GM18511 (cell line): ENCODE results near the gene ALG2.

ENCODE experiments used
- ATAC-seq: cut with Tn5 transposase; IDR thresholded peaks from one replicate; pipeline ENCODE4 v1.9.1; 2021; ENCODE audit warnings: mild to moderate bottlenecking, moderate library complexity; ENCODE audit not compliant: unreplicated experiment

Gene ALG2

DNA sequence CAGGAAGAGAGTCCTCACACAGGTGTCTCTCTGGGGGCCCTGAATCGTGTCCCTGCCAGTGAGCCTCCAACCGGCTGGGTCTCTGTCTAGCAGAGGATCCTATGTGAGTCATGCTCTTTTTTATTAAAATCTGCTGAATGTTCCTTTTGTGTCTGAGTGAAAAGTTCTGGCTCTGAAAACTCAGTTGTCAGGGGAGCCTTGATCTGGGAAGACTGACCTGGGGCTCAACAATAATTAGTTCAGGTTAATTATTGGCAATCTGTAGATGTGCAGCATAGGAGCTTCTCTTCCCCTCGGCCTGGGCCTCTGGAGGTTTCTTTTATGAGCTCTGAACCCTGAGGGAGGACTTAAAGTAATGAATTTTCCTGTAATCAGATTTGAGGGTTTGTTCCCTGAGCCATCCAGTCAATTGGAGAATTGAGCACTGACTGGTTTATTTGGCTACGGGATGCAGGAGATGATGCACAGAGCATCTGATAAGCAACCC, 45.2 kb downstream of the ALG2 start:
- no peak for ATAC-seq

DNA sequence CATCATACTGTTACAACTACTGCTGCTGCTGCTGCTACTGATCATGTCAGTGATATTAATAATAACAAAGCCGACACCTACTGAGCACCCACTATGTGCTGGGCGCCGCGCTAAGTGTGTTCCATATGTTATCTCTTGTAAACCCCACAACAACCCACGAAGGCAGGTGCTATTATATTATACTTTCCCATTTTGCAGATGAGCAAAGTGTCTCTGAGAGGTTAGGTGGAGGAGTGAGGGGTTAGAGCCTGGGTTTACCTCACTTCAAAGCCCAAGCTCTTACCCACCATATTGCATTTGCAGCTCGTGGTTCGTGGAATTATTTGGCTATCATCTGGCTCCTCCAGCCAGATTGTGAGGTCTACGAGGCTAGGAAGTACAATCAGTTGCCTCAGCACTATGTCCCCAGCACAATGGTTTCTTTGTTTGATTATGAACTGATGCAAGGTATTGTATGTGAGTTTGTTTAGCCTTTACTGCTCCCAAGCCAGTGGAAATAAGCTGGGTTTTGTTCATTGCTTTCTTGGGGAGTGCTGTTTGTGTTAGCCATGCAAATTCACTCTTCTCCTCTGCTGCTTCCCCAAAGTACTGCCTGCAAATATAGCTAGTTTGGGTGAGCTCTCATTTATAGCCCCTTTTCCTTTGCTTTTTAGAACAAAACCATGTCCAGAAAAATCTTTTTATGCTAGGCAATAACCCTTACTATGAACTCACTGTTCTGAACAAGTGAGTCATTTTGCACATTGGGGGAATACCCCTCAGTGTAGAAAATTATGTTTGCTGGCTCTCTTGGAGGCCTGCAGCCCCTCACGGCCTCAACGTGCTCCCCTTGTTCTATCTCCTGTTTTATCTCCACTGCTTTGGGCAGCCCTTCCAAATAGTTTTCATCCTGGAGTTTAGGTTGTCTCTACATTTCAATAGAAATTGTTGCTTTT, 47.9 kb downstream of the ALG2 start:
- no peak for ATAC-seq

DNA sequence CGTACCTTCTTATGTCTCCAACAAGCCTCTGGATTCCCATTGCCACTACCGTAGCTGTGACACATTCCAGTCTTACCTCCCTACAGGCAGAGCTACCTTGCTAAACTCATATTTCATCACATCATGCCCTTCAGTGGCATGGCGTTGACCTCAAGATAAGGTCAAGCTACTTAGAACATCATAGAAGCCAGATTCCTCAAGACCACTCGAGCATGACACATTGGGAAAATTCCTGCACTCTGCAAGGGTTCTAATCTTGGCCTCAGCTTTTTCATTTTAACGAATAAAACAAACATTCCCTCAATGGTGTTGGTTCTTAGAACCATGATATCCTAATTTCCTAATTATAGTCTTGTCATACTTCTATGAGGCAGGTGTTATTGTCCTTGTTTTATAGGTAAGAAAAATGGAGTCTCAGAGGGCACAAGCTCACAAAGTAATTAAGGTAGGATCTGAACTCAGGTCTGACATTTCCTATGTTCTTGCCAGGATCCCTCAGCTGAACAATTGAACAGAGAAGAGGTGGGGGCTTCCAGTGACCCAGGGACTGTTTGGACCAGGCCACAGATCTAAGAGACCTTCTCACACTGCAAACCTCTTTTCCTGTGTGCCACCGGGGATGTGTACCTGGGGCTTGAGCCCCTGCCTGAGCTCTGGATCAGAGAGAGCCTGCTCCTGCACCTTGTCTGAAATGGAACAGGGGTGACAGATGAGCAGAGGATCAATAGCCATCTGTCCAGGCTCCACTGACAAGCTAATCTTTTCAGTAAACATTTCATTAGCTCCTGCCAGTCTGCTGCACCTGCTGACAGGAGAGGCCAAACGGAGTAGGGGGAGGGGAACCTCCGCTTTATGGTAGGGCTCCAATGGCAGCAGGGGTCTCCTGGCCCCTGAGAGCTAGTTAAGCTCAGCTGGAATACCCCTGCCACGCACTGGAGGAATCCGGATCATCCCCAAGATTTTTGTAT, 49.3 kb downstream of the ALG2 start:
- ATAC-seq, result no peak

DNA sequence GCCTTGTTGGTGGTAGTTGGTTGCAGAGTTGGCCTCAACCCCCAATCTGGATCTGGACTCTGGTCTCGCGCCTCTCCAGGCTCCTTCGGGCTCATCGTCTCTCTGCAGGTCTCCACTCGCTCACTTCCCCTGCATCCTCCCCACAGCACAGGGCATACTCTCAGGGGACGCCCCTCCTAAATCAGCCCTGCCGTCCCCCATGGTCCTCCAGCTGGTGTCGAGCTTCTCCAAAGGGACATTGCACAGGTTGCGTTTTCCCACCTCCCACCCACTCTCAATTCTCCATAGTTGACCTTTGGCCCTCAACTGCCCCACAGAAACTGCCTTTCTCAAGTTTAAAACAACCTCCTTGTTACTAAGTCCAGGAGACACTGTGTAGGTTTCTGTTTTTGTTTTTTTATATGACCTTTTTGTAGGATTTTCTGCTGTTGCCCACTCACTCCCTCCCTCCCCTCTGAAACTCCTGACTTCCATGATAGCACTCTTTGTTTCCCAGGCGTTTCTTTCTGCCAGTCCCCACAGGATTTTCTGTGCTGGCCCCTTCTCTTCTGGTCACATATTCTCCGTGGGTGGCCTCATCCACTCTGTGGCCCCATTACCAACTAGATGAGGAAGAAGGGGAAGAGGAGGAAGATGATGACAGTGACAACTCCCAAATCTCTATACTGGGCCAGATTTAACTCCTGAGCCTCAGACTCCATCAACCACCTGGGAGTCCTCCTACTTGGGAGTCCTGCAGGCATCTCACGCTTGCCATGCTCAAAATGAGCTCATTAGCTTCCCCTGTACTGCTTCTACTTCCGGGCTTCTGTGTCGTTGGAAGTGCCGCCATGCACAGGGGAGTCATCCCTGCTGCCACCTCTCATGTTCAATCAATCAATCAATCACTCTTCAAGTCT, 50.3 kb downstream of the ALG2 start:
- ATAC-seq, result no peak

DNA sequence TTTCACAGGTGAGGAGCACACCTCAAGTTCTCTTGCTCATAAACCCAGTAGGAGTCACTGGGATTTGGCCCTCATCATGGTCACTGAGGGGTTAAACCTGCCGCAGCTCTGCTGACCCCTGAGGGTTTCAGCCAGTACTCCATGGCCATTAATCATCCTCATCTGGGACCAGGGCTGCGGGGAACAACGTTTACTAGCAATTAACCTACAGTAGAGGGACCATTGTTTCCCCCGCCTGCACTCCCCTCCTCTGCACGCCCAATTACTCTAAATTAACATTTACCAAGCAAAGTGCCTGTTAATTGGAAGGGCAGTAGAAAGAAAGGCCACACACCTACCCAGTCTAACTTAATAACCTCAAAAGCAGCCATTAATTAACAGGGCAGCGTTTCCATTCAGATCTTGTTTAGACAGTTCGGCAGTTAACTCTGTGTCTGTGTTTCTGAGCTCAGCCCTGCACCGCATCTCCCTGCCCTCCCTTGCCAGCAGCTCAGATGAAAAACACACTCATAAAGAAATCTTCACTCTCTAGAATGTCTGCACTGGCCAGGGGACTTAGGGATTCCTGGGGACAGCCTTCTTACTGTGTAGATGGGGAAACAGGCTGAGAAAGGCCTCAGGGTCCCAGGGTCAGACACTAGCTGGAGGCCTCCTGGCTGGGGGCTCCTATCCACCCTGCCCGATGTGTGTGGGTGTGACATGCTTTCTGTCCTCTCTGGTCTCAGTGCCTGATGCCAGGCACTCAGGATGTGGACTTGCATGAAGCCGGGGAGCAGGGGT, 51.6 kb downstream of the ALG2 start:
- no peak for ATAC-seq

DNA sequence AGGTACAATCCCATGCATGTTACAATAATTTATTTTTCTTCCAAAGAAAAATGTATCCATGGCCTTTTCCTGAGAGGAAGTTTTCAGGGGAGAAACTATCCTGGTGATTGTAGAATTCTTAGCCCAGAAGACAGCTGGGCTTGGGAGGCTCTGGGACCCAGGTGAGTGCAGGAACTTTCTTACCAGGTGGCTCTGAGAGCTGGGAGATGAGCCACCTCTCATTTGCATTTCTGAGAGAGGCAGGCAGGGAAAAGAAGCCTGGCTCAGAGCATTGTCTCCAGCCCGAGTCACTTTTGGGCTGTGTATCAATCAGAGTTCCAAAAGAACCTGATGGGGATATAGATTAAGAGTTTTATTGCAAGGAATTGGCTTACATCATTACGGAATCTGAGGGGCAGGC, 52.7 kb downstream of the ALG2 start:
- no peak for ATAC-seq

DNA sequence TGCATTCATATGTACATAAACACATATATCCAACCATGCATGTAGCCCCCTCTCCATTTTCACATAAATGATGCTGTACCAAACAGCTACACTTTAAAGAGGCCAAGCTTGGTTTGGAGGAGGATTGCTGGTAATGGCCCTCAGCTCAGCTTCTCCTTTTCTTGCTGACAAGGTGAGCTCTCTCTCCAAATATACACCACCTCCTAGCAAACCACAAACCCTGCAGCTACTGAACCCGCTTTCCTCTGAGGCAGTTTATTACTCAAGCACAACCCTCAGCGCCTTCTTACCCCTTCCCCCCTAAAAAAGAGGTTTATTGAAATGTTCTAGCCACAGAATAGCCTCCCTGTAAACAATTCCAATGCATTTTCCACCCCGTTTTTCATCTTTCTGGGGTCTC, 54.0 kb downstream of the ALG2 start:
- peak; percentile 50 for ATAC-seq

DNA sequence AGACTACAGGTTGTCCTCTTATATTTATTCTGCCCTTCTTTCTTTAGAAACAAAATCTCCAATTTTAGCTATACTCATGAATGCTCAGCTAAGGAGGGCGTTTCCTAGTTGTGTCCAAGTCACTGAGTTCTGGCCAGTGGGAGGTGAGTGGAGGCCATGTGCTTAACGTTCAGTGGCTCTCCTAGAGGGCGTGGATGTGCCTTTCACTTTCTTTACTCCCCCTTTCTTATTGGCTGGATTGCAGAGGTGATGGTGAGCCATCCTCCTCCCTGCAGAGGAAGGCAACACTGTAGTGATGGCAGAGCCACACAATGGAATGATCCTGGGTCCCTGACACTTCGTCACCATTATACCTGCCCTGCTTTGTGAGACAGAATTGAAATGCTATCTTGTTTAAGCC, 54.6 kb downstream of the ALG2 start:
- ATAC-seq, result no peak
